Loucy (cell line): Measurements from ENCODE around the gene VASN.

Experiments
- H2AFZ ChIP-seq: fragments of 200-600 bp; sonication (generic); 2 replicates; pipeline ENCODE4 v1.6.0; 2016; ENCODE audit warnings: antibody characterized with exemption, mild to moderate bottlenecking, low read length, moderate library complexity
- H3F3A ChIP-seq: fragments of 200-600 bp; 2 replicates; pipeline ENCODE4 v1.6.0; 2016; ENCODE audit warnings: antibody characterized with exemption, low read depth, mild to moderate bottlenecking
- H3K27me3 ChIP-seq: fragments of 200-600 bp; sonication (generic); 2 replicates; pipeline ENCODE4 v1.6.1; 2014; ENCODE audit warnings: low read length, mild to moderate bottlenecking; ENCODE audit not compliant: insufficient read depth, poor library complexity, severe bottlenecking
- H3K36me3 ChIP-seq: fragments of 200-600 bp; sonication (generic); 2 replicates; pipeline ENCODE4 v1.6.1; 2016; ENCODE audit warnings: low read length; ENCODE audit not compliant: insufficient read depth
- H3K4me1 ChIP-seq: fragments of 200-600 bp; sonication (generic); 2 replicates; pipeline ENCODE4 v1.5.1; 2014; ENCODE audit warnings: low read length, mild to moderate bottlenecking; ENCODE audit not compliant: insufficient read depth, poor library complexity, severe bottlenecking
- H3K4me2 ChIP-seq: fragments of 200-600 bp; sonication (generic); 2 replicates; pipeline ENCODE4 v1.6.0; 2014; ENCODE audit warnings: antibody characterized with exemption, low read length, low read depth, mild to moderate bottlenecking; ENCODE audit not compliant: poor library complexity, severe bottlenecking
- H3K4me3 ChIP-seq: fragments of 200-600 bp; sonication (generic); 2 replicates; pipeline ENCODE4 v1.5.1; 2014; ENCODE audit warnings: low read length, mild to moderate bottlenecking, mixed read lengths; ENCODE audit not compliant: poor library complexity, severe bottlenecking
- H3K79me2 ChIP-seq: fragments of 200-600 bp; sonication (generic); 2 replicates; pipeline ENCODE4 v1.6.1; 2014; ENCODE audit warnings: low read length; ENCODE audit not compliant: insufficient read depth
- H3K9ac ChIP-seq: fragments of 200-600 bp; sonication (generic); 2 replicates; pipeline ENCODE4 v1.6.0; 2014; ENCODE audit warnings: mild to moderate bottlenecking, low read depth, low read length, moderate library complexity; ENCODE audit not compliant: poor library complexity, severe bottlenecking
- H3K9me2 ChIP-seq: fragments of 200-600 bp; sonication (generic); replicated peaks from 2 replicates; pipeline ENCODE4 v1.6.1; 2016; ENCODE audit warnings: low read depth, low read length, mixed read lengths
- H3K9me3 ChIP-seq: fragments of 200-600 bp; sonication (generic); 2 replicates; pipeline ENCODE4 v1.6.1; 2014; ENCODE audit warnings: mild to moderate bottlenecking, antibody characterized with exemption, low read length, low read depth; ENCODE audit not compliant: insufficient read depth
- H4K20me1 ChIP-seq: fragments of 200-600 bp; sonication (generic); 2 replicates; pipeline ENCODE4 v1.6.0; 2014; ENCODE audit warnings: antibody characterized with exemption, low read length, mild to moderate bottlenecking; ENCODE audit not compliant: insufficient read depth, poor library complexity, severe bottlenecking
- EZH2phosphoT487 ChIP-seq: fragments of 200-600 bp; IDR thresholded peaks from 2 replicates; pipeline ENCODE4 v1.6.1; 2018; ENCODE audit warnings: antibody characterized with exemption, mild to moderate bottlenecking, moderate library complexity, borderline replicate concordance
- TF ChIP-seq, protein P1 (sequence below): fragments of 200-600 bp; sonication (generic); conservative IDR thresholded peaks from 2 replicates; pipeline ENCODE4 v1.5.1; 2014; ENCODE audit warnings: mild to moderate bottlenecking, antibody characterized with exemption, low read length

VASN gene

DNA sequence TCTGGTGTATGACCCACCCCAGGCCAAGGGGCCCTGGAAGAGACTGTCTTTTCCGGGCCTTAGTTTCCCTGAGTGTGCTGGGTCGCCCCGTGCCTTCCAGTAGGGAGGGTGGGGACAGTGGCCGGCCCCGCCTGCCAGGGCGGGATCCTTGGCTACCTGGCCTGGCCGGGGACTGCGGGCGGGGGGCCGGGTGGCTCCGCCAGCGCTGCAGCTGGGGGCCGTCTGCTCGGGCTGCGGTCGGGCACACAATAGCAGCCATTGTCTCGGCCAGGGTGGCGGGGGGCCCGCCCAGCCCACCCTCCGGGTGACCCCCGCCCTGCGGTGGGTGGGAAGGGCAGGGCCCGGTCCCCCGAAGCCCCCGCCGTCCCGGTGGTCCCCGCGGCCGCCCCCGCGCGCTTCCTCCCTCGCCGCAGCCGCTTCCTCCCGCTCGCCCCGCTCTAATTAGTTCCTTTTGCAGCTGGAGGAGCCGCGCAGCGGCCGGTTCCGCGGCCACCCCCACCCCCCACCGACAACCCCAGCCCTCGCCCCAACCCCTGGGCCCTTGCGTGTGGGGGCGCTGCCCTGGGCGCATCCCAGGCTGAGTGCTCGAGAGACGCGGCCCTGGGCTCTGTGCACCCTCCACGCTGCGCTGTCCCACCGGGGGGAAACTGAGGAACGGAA is 44.1 kb upstream of the VASN start:
- Histone ChIP-seq H2AFZ (no peak overlapping the region), H3K4me3 (no peak overlapping the region), H4K20me1 (no peaks in the 10 kb centered on the region), H3K9me3 (no peaks in the 10 kb centered on the region), H3K4me1 (no peaks in the 10 kb centered on the region), H3K27me3 (no peaks in the 10 kb centered on the region), H3K36me3 (no peaks in the 10 kb centered on the region), H3K9ac (no peak overlapping the region), H3K9me2 (no peaks in the 10 kb centered on the region), H3K79me2 (no peaks in the 10 kb centered on the region), H3K4me2 (no peak overlapping the region), H3F3A (no peaks in the 10 kb centered on the region)
- TF ChIP-seq, protein P1, sequence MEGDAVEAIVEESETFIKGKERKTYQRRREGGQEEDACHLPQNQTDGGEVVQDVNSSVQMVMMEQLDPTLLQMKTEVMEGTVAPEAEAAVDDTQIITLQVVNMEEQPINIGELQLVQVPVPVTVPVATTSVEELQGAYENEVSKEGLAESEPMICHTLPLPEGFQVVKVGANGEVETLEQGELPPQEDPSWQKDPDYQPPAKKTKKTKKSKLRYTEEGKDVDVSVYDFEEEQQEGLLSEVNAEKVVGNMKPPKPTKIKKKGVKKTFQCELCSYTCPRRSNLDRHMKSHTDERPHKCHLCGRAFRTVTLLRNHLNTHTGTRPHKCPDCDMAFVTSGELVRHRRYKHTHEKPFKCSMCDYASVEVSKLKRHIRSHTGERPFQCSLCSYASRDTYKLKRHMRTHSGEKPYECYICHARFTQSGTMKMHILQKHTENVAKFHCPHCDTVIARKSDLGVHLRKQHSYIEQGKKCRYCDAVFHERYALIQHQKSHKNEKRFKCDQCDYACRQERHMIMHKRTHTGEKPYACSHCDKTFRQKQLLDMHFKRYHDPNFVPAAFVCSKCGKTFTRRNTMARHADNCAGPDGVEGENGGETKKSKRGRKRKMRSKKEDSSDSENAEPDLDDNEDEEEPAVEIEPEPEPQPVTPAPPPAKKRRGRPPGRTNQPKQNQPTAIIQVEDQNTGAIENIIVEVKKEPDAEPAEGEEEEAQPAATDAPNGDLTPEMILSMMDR, result no peak
- no peak for TF ChIP-seq EZH2phosphoT487

DNA sequence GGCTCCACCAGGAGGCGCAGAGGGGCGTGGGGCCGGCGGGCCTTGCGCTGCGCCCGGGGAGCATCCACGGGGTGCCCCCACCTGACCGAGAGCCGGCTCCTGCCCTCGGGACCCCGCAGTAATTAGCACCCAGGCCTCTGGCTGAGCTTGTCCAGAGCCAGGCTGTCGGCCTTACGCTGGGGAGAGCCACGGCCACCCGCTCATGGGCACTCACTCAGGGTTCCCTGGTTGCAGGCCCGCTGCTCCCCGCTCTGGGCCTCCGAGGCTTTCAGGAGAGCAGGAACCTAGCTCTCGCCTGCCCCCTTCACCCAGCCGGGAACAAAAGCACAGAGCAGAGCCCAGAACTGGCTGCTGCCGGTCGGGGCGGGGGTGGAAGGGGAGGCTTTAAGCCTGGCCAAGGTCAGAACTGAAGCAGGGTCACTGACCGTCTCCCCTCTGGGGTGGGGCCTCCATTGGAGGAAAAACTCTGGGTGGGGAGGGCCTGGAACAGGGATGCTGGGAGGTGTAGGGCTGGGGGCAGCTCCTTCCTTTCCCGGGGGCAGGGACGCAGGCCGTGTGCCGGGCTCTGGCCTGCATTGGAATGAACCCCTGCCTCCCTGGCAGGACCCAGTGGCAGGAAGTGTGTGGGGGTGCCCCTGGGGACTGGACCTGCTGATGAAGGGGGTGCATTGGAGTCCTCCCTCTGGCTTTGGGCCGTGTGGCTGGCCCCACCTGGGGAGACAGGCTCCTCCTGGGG is 43.4 kb upstream of the VASN start:
- H3K4me3 ChIP-seq, result no peak overlapping the region
- no peaks in the 10 kb centered on the region for H3F3A ChIP-seq
- no peaks in the 10 kb centered on the region for H3K36me3 ChIP-seq
- H3K9me3 ChIP-seq, result no peaks in the 10 kb centered on the region
- TF ChIP-seq EZH2phosphoT487, result no peak
- TF ChIP-seq, protein P1, result no peak
- no peaks in the 10 kb centered on the region for H4K20me1 ChIP-seq
- H2AFZ ChIP-seq, result no peak overlapping the region
- H3K4me2 ChIP-seq, result no peak overlapping the region
- H3K9ac ChIP-seq, result no peak overlapping the region
- H3K4me1 ChIP-seq, result no peaks in the 10 kb centered on the region
- H3K9me2 ChIP-seq, result no peaks in the 10 kb centered on the region
- no peaks in the 10 kb centered on the region for H3K27me3 ChIP-seq
- no peaks in the 10 kb centered on the region for H3K79me2 ChIP-seq

DNA sequence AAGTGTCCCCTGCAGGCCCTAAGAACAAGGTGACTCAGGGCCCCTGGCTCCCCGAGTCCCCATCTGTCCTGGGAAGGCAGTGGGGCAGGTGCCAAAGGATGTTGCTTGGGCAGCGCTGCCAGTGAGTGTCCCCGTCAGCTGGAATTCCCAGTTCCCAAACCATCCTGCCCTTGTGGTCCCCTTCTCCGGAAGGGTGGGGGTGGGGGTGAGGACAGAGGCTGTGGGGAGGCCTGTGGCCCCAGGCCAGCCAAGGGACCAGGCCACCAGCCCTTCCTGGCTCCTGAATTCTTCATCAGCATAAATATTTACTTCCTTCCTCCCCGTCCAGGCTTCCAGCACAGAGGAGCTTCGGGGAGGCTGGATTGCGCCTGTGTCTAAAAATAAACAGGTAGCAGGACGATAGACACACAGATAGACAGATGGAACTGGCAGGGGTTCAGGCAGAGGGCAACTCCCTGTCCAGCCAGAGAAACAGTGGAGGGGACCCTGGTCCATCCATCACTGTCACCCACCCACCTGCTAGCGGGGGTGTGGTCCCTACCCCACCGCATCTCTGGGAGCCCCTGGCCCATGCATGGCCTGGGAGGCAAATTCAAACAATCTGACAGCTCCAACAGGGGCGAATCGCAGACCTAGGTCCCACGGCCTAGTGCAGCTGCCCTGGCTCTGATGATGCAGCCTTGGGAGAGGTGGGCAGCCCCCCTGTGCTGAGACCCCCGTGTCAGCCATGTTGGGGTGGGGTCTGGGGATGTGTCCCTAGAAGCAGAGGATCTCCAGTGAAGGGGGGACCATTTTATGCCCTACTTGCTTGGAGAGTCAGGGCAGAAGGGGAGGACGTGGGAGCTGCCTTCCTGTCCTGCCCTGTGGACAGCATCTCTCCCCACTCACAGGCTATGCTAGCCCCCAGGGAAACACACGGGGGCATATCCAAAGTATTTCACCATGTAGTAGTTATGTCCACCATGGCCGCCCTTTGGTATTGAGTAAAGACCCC is 42.6 kb upstream of the VASN start:
- H3K4me3 ChIP-seq, result no peak overlapping the region
- H3K4me2 ChIP-seq, result no peak overlapping the region
- H3K9ac ChIP-seq, result no peak overlapping the region

More for the DNA sequence above, 42.6 kb upstream of the VASN start:
- Histone ChIP-seq H3K9me2 (no peaks in the 10 kb centered on the region), H2AFZ (no peak overlapping the region), H4K20me1 (no peaks in the 10 kb centered on the region), H3K27me3 (no peaks in the 10 kb centered on the region), H3K79me2 (no peaks in the 10 kb centered on the region), H3F3A (no peaks in the 10 kb centered on the region), H3K4me1 (no peaks in the 10 kb centered on the region), H3K9me3 (no peaks in the 10 kb centered on the region), H3K36me3 (no peaks in the 10 kb centered on the region)
- TF ChIP-seq, protein P1, result no peak
- TF ChIP-seq EZH2phosphoT487, result no peak
